Lower leg skin (tissue), 3 donors: Measurements from ENCODE around the gene SH3BGRL3.

ENCODE experiments used
- POLR2A ChIP-seq, 2 donors: fragments of 450-650 bp; IDR thresholded peaks; one replicate each; pipeline ENCODE4 v1.6.1; 2016 to 2017; ENCODE audit warnings: antibody characterized with exemption in 2 of 2, mild to moderate bottlenecking in 1 of 2, moderate library complexity in 1 of 2
- TF ChIP-seq, protein P1 (sequence below), 3 donors: fragments of 450-650 bp; IDR thresholded peaks; one replicate each; pipeline ENCODE4 v1.5.1; 2016; ENCODE audit warnings: antibody characterized with exemption in 3 of 3, mild to moderate bottlenecking in 3 of 3, moderate library complexity in 2 of 3

DNA sequence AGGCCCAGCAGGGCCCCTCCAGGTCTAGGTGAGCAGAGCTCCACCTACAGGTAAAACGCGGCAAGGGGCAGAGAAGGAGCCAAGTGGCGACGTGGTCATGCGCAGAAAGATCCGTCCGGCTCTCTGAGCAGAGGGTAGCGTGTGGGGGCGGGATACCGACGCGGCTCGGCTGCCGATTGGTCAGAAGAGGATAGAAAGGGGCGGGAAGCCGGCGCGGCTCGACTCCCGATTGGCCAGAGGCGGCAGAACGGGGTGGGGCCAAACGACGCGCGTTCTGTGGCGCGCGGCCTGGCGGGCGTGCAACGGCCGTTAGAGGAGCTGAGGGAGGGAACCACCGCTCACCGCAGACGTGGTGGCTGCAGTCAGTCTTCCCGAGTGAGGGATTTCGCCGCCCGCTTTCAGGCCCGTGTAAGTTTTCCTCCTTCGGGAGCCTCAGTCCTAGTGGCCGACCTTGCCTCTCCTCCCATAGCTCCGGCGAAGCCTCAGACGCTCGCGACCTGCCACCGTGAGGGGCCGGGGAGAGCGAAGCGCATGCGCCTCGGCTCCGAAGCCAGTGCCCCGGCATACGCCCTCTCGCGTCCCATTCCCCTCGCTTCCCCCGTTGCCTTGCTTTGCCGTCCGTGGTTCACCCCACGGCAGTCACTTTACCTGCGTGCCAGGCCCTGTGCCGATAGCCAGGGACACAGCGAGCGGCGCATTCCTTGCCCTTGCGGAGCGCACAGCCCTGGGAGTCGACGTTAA, 45.8 kb upstream of the SH3BGRL3 start, which contains the start of gene CEP85:
- TF ChIP-seq, protein P1, sequence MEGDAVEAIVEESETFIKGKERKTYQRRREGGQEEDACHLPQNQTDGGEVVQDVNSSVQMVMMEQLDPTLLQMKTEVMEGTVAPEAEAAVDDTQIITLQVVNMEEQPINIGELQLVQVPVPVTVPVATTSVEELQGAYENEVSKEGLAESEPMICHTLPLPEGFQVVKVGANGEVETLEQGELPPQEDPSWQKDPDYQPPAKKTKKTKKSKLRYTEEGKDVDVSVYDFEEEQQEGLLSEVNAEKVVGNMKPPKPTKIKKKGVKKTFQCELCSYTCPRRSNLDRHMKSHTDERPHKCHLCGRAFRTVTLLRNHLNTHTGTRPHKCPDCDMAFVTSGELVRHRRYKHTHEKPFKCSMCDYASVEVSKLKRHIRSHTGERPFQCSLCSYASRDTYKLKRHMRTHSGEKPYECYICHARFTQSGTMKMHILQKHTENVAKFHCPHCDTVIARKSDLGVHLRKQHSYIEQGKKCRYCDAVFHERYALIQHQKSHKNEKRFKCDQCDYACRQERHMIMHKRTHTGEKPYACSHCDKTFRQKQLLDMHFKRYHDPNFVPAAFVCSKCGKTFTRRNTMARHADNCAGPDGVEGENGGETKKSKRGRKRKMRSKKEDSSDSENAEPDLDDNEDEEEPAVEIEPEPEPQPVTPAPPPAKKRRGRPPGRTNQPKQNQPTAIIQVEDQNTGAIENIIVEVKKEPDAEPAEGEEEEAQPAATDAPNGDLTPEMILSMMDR (IDR thresholded peaks at IDR 0.05), result peak in 1 of 3 donors; percentile 43
- no peak for TF ChIP-seq POLR2A (IDR thresholded peaks at IDR 0.05)
